Muscle of leg (tissue), 11 donors: Measurements from ENCODE around the gene SMAP2. TPM values are rescaled to one million over a fixed set of nuclear protein-coding genes. Genes with fewer than 3 reads are reported as not detected.

Source experiments
- DNase-seq: peaks from one replicate; pipeline ENCODE4 v3.0.0; 2013
- H3K27ac ChIP-seq: one replicate; pipeline ENCODE4 v1.5.1; 2013; ENCODE audit warnings: mild to moderate bottlenecking, low read length, control low read depth
- H3K27me3 ChIP-seq: one replicate; pipeline ENCODE4 v1.6.1; 2013; ENCODE audit warnings: low read length; ENCODE audit not compliant: control insufficient read depth, insufficient read depth
- H3K36me3 ChIP-seq: one replicate; pipeline ENCODE4 v1.6.1; 2013; ENCODE audit warnings: low read length; ENCODE audit not compliant: control insufficient read depth, insufficient read depth
- H3K4me1 ChIP-seq: one replicate; pipeline ENCODE4 v1.6.1; 2013; ENCODE audit warnings: low read length; ENCODE audit not compliant: control insufficient read depth, insufficient read depth
- H3K4me3 ChIP-seq: one replicate; pipeline ENCODE4 v1.5.1; 2013; ENCODE audit warnings: low read length, control low read depth
- H3K9me3 ChIP-seq: replicated peaks from 2 replicates; pipeline ENCODE4 v1.6.1; 2013; ENCODE audit warnings: low read depth, low read length; ENCODE audit not compliant: control insufficient read depth
- WGBS: methylation state at CpG from one replicate; pipeline ENCODE4 v1.1.5; 2013; ENCODE audit warnings: missing lambda C conversion rate; ENCODE audit not compliant: insufficient coverage; 5-methylcytosine and 5-hydroxymethylcytosine counted together
- polyA plus RNA-seq, 8 donors: library from polyadenylated mRNA; unstranded; fragments of 120-200 nt; gene quantifications; one replicate each; pipeline versions ENCODE4 v1.2.1 to v1.2.3, GENCODE V29; 2013; ENCODE audit warnings: inconsistent platforms in 1 of 8, low replicate concordance in 1 of 8; ENCODE audit not compliant: insufficient read length in 8 of 8, insufficient read depth in 1 of 8
- total RNA-seq: library from RNA; stranded (reverse); fragments of 120-200 nt; gene quantifications from one replicate; pipeline ENCODE4 v1.2.4, GENCODE V29; 2013

The SMAP2 gene
- total and polyA plus RNA-seq, 9 donors: 14.0 to 20.1 (median 16.7) TPM

DNA sequence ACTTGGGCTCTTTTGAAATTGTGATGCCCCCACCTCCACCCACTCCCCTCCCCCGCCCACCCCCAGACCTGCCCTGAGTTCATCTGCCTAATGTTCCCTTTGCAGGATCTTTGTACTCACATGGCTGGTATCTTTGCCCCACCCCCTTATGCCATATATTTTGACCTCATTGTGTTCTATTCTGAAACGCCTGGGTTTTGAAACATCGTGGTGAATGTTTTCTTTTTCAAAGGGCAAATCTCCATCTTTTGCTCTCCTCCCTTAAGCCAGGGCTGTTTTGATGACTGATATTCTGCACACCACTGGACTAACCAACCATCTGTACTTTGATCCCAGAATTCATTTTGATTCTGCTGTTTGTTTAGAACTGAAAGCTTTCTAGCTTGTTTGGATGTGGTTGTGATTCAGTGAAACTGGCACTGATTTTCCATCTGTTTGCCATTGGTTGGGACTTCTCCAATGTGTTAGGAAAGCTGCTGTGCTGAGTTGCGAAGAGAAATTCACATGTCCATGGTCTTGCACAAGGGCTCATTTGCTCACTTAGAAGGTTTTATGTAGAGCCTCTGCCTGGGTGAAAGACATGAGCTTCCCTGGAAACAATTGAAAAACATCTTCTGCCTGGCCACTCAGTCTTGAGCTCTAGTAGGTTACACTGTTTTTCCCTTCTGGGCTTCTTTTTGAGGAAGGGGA, 16.5 kb downstream of the SMAP2 start:
- DNase-seq: peak; percentile 57
- WGBS: 86% methylated on average over 1 of the region's 4 CpGs
- Histone ChIP-seq H3K4me3 (no peak overlapping the region), H3K36me3 (no peaks in the 10 kb centered on the region), H3K9me3 (no peaks in the 10 kb centered on the region), H3K27me3 (no peaks in the 10 kb centered on the region), H3K4me1 (peaks cover 7% of the 10 kb centered on the region), H3K27ac (no peak overlapping the region)

DNA sequence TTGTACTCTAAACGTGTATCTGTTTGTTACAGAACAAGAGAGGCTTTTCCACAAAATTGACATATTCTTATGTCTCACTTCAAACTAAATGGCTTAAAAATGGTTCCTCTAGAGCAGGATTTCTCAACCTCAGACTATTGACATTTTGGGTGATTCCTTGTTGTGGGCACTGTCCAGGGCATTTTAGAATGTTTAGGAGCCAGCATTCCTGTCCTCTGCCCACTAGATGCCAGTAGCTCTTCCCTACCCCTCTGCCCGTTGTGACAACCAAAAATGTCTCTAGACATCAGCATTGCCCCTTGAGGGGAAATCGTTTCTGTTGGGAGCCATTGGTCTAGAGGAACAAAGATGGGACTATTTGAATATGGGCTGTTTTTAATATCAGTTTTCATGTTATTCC, 17.3 kb downstream of the SMAP2 start:
- H3K27me3 ChIP-seq: no peaks in the 10 kb centered on the region
- no peak overlapping the region for H3K4me3 ChIP-seq
- no CpG with 5 or more reads among the region's 3 CpGs for WGBS
- no peak overlapping the region for H3K27ac ChIP-seq
- no peaks in the 10 kb centered on the region for H3K9me3 ChIP-seq
- H3K36me3 ChIP-seq: no peaks in the 10 kb centered on the region
- no peak for DNase-seq
- peaks cover 3% of the 10 kb centered on the region for H3K4me1 ChIP-seq

DNA sequence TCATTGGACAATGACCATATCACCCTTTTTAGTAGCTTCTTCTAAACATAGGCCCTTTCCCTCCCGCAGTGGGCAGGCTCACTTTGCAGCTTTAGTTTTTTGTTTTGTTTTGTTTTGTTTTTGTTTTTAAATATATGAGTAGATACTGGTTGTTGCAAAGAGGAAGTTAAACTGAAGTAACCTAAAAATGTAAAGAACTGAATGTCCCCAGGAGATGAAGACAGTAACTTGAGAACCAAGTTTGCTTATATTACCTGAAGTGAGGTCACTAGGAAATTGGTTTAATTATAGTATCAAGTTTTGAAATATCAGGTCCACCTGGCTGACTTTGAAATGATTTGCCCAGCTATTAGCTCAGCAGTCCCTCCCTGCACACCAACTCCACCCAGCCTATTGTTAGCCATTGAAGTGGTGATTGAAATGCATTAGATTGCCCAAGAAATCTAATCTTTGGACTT, 18.2 kb downstream of the SMAP2 start:
- Histone ChIP-seq H3K36me3 (no peaks in the 10 kb centered on the region), H3K27me3 (no peaks in the 10 kb centered on the region), H3K9me3 (no peaks in the 10 kb centered on the region), H3K27ac (no peak overlapping the region), H3K4me3 (no peak overlapping the region), H3K4me1 (peaks cover 3% of the 10 kb centered on the region)
- WGBS: no CpG with 5 or more reads among the region's 1 CpG
- DNase-seq: no peak

DNA sequence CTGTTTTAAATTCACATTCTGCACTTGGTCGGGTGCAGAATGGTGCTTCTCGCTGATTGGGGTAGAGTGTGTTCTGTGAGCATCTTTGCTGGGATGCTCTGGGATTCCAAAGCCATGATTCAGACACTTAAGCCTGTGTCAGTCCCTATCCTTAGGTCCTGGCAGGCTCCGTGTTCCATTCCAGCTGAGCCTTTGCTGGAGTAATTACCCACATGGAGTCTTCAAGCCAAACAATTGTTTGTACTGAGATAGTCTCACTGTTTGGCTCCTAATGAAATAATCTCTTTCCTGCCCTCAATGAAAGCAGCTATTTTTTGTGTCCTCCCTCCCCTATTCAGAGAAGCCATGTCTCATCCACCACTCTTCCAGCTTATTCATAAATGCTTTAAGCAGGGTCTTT, 18.7 kb downstream of the SMAP2 start:
- H3K27ac ChIP-seq: no peak overlapping the region
- H3K4me3 ChIP-seq: no peak overlapping the region
- H3K9me3 ChIP-seq: no peaks in the 10 kb centered on the region
- peak; percentile 23 for DNase-seq
- 65% methylated on average over 3 of the region's 3 CpGs for WGBS
- no peaks in the 10 kb centered on the region for H3K36me3 ChIP-seq
- H3K4me1 ChIP-seq: no peaks in the 10 kb centered on the region
- no peaks in the 10 kb centered on the region for H3K27me3 ChIP-seq

DNA sequence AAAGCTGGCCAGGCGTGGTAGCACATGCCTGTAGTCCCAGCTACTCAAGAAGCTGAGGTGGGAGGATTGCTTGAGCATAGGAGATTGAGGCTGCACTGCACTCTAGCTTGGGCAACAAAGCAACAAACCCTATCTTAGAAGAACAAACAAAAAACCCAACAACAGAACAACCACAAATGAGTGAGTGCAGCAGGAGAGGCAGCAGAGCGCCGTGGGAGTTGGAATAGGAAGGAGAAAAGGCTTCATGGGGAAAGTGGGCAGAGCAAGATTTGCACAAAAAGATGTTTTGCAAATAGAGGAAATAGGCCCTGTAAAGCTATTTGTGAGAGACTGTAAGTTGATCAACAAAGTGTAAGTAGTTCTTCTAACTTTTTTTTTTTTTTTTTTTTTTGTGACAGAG, 19.6 kb downstream of the SMAP2 start:
- Histone ChIP-seq H3K4me3 (no peak overlapping the region), H3K27me3 (no peaks in the 10 kb centered on the region), H3K4me1 (no peaks in the 10 kb centered on the region), H3K36me3 (no peaks in the 10 kb centered on the region), H3K27ac (no peak overlapping the region), H3K9me3 (no peaks in the 10 kb centered on the region)
- DNase-seq: peak; percentile 34
- 56% methylated on average over 2 of the region's 3 CpGs for WGBS

DNA sequence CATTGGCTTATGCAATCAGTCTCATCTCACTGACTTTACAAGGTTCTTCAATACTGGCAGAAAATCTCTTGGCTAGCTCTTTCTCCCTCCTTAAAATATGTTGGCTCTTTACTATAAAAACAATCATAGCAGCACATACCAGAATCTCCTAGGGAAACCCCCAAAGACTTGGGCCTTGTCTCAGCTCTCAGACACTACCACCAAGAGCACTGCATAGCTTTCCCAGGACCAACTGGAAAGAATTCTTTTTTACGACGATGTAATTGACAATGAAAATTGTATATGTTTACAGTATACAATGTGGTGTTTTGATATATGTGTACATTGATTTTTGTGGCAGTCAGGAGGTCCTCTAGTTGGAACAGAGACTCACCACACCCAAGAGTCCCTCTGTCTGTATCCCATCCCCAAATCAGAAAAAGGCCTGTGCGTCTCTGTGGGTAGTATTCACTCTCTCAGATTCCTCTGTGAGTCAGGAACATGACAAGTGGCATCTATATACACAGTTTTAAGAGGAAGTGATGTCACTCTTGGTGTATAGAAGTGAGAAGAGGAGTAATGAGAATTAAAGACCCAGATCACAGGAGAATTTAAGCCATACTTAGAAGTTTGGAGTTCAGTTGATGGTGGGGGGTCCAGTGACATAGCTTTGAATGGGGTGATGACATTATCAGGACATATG, 21.1 kb downstream of the SMAP2 start:
- no peaks in the 10 kb centered on the region for H3K4me1 ChIP-seq
- H3K9me3 ChIP-seq: no peaks in the 10 kb centered on the region
- peak overlapping the region; percentile 47 for H3K27ac ChIP-seq
- peak; percentile 24 for DNase-seq
- H3K4me3 ChIP-seq: no peak overlapping the region
- no CpG with 5 or more reads among the region's 3 CpGs for WGBS
- H3K27me3 ChIP-seq: no peaks in the 10 kb centered on the region
- H3K36me3 ChIP-seq: no peaks in the 10 kb centered on the region

DNA sequence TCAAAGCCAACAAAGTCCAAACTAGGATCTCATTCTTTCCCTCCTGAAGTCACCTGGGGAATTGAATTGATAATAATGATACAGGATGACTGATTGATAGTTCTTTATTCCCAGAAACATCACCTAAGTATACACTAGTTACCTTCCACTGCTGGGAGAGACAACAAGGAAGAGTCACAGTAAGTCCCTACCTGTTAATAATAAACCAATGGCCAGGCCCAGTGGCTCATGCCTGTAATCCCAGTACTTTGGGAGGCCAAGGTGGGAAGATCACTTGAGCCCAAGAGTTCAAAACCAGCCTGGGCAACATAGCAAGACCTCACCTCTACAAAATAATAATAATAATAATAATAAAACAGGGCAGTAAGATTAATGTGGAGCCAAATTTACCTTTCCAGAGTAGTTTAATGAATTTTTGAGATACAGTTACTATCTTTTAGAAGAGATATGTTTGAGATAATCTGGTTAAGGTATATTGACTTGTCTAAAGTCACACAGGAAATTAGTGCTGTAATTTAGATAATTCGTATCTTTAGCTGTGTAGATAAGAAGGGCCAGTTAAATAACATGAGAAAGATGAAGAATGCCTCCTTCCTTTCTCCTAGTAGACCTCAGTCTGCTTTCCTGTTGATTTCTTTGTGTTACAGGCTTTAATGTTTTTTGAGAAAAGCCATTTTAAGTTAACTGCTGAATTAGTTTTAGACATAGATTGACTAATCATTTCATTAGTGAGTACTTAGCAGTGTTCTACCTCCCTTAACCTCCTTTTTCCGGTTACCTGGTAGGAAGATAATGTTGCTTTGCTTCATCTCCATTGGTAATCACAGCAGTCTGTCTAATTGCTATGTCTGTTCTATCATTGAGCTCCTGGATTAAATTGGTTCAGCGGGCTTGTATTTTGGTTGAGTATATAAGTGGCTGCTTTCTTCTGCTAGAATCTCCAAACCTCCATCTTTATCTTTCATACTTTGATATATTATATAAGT, 22.0 kb downstream of the SMAP2 start:
- DNase-seq: no peak
- Histone ChIP-seq H3K4me1 (no peaks in the 10 kb centered on the region), H3K36me3 (no peaks in the 10 kb centered on the region), H3K27me3 (no peaks in the 10 kb centered on the region), H3K4me3 (no peak overlapping the region), H3K9me3 (no peaks in the 10 kb centered on the region), H3K27ac (peak overlapping the region; percentile 4)
- no CpG with 5 or more reads among the region's 3 CpGs for WGBS

DNA sequence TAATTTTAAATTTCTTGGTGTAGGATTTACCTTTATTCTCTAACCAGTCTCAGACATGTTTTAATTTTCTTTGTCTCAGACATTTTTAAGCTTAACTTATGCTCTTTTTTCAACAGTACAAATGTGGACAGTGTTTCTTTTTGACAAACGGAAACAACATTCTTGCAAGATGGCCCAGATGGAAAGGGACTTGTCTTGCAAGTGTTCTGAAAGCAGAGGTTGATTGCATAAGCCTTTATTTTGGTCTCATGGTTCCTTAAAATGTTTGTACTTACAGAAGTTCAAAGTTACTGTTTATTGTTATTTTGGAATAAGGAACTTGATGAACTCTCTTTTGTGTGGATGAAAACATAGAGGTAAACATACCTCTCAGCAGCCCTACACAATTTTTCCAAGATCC, 22.9 kb downstream of the SMAP2 start:
- Histone ChIP-seq H3K4me1 (no peaks in the 10 kb centered on the region), H3K4me3 (no peak overlapping the region), H3K27me3 (no peaks in the 10 kb centered on the region), H3K27ac (peak overlapping the region; percentile 4), H3K36me3 (no peaks in the 10 kb centered on the region), H3K9me3 (no peaks in the 10 kb centered on the region)
- DNase-seq: peak; percentile 71
- WGBS: no CpG with 5 or more reads among the region's 1 CpG

DNA sequence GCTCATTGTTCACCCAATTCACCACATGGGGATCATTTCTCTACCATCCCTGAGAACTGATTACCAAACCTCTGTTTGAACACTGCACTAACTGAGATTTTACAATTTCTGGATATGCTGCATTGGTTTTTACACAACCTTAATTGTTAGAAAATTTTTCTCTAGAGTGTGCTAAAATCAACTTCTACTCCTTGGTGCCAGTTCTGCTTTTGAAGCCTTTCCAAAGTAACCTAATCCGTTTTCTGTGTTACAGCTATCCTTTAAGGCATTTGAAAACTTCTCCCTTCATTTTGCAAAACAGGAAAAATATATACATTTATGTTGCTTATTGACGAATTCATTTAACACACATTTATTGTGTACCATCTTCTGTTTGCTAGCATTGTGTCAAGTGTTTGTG, 23.7 kb downstream of the SMAP2 start:
- Histone ChIP-seq H3K27ac (no peak overlapping the region), H3K4me1 (no peaks in the 10 kb centered on the region), H3K27me3 (no peaks in the 10 kb centered on the region), H3K4me3 (no peak overlapping the region), H3K36me3 (no peaks in the 10 kb centered on the region), H3K9me3 (no peaks in the 10 kb centered on the region)
- DNase-seq: no peak
- no CpG with 5 or more reads among the region's 2 CpGs for WGBS
